HG02885 (cell line): Measurements from ENCODE around the gene ITPR1.

Source experiments
- ATAC-seq: cut with Tn5 transposase; IDR thresholded peaks from one replicate; pipeline ENCODE4 v1.9.1; 2021; ENCODE audit warnings: mild to moderate bottlenecking; ENCODE audit not compliant: unreplicated experiment, poor library complexity

ITPR1 gene

DNA sequence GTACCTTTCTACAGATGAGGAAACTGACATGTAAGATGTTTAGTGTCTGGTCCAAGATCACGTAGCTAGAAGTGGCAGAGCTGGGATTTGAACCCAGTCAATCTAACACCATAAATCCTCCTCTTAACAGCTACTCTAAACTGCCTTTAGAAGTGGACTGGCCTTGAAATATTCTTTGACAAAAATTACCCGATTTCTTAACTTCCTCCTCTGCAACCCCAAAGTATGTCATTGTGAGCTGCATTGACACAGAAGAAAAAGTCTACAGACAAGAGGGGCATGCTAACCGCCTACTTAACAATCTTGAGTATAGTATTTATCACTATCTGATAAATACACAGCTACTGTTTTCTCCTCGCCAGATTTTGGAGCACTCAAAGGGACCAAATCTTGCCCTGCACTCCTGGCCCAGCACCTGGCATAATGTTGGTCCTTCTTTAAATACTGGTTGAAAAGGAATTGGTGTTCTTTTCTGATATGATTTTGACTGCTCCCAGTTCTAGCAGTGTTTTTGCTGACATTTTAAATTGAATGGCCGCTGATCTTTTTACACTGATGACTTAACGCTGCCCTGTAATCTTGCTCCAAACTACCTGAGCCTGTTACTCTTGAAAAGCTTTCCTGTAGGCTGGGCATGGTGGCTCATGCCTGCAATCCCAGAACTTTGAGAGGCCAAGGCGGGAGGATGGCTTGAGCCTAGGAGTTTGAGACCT is 36.9 kb downstream of the ITPR1 start:
- ATAC-seq: no peak

DNA sequence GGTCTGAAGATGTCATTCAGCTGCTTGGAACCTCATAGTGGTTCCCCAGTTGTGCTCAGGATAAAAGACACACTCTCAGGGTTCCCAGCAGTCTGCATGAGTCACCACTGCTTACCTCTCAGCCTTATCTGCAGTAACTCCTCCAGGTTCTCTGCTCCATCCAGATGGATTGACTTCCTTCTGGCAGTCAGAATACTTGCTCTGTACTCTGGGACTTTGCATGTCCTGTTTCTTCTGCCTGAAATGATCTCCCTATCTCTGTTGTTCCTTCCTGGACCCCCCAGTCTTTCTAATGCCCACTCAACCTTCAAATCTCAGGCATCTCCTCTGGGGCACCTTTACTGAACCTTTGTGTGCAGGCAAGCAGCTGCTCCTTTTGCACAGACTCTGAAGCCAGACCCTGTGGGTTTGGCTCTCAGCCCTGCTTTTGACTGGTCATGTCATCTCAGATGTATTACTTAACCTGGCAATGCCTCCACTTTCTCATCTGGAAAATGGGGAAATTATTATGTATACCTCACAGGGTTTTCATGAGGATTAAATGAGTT is 38.4 kb downstream of the ITPR1 start:
- no peak for ATAC-seq

DNA sequence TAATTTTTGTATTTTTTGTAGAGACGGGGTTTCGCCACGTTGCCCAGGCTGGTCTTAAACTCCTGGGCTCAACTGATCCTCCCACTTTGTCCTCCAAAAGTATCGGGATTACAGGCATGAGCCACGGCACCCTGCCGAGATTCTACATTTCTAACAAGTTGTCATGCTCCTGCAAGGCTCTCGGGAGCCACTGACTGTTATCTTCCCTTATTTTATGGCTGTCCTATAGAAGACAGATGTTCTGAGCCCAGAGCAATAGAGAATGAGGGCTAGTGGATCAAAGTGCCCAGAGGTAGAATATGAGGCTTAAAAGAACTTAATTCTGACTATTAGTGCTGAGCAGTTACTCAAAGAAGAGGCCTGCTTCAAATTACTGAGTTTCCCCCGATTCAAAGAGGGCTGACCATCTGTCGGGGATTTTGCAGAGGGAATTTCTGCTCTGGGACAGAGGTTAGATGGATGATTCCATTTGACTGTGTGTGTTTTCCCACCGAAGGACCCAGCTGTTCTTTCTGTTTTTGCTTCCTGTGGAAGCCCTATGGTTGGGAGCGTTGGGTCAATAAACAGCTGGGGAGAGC is 39.5 kb downstream of the ITPR1 start:
- no peak for ATAC-seq

DNA sequence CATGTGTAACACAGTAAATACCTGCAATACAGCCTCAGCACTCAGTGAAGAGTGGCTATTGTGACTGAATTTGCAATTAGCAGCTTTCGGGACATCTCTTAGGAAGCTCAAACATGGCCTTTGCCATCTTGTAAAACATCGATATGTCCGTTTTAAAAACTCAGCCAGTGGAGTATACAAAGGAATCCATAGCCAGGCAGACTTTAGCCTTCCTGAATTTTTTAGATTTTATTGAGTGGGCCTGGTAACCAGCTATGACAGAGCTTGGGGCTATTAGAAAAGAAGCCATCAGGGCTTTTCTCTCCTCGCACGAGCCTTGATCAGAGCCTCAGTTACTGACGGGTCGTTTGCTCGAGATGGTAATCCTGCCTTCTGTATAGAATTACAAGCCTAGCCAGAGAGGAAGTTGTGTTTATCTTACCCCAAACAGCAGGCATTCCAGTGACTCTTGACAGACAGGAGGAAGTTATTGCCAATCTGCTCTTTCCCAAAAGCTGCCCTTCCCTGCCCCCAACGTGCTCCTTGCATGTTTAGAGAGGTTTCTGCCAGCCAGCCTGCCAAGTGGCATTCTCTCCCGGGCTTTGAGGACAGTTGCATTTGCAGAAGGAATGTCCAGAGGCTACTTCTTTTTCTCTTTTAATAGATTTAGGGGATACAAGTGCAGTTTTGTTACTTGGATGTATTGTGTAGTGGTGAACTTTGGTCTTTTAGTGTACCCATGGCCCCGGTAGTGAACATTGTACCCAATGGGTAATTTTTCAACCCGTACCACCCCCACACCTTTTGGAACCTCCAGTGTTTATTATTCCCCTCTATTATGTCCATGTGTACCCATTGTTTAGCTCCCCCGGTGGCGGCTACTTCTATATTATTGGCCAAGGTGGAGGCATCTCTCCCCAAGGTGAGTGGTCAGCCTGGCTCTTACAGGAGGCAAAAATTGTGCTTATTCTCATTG is 40.6 kb downstream of the ITPR1 start:
- ATAC-seq: no peak

DNA sequence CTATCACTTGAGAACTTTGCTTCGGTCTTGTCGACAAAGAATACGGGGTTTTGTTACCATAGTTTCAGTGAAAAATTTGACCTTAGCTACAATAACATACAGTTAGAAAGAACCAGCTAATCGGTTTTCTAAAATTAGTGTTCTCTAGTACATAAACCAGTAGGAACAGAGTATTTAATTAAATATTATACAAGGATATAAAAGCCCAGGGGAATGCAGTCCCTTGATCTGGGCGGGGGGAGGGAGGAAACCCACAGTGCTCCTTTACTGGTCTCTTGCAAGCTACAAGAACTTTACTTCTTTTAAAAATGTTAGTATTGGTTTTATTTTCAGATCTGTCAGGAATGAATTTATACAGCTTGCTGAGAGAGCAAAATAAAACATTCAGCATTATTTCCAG is 41.8 kb downstream of the ITPR1 start:
- ATAC-seq: no peak

DNA sequence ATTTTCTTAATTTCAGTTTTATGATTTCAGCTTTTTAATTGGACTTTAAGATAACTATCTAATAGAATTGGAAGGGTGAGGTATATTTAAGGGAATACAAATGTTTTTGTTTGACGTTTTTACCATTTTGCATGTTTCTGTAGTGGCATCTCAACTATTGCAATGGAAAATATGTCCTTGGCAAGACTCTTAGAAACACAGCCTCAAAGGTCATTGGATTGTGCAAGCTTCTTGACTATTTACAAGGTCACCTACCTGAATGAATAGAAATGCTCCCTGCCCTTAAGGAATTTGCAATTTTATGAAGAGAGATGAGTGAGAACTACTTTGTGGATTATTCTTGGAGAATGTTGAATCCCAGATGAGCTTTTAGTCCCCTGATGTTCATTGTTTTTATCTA is 43.1 kb downstream of the ITPR1 start:
- ATAC-seq: no peak

DNA sequence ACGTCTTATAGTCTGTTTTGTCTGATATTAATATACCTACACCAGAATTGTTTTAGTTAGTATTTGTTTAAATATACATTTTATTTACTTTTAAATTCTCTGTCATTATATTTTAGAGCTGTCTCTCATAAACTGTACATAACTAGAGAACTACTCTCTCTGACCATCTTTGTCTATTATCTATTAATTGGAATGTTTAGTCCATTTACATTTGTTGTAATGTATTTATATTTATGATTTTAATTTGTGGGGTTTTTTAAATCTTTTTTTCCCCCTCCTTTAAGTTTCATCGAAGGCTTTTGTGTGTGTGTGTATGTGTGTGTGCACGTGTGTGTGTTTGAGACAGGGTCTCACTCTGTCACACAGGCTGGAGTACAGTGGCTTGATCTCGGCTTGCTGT is 47.1 kb downstream of the ITPR1 start:
- no peak for ATAC-seq

DNA sequence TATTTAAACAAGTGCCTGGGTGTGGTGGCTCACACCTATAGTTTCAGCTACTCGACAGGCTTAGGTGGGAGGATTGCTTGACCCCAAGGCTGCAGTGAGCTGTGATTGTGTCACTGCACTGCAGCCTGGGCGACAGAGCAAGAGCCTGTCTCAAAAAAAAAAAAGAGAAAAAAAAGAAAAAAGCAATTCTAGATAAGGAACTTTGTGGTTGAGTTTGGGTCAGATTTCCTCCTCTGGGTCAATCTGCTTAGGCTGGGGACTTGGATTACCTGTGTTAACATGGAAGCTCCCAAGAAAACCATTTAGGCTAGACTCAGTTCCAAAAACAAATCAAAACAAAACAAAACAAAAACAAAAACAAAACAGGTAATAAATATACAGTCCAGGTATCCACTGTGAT is 50.0 kb downstream of the ITPR1 start:
- no peak for ATAC-seq

DNA sequence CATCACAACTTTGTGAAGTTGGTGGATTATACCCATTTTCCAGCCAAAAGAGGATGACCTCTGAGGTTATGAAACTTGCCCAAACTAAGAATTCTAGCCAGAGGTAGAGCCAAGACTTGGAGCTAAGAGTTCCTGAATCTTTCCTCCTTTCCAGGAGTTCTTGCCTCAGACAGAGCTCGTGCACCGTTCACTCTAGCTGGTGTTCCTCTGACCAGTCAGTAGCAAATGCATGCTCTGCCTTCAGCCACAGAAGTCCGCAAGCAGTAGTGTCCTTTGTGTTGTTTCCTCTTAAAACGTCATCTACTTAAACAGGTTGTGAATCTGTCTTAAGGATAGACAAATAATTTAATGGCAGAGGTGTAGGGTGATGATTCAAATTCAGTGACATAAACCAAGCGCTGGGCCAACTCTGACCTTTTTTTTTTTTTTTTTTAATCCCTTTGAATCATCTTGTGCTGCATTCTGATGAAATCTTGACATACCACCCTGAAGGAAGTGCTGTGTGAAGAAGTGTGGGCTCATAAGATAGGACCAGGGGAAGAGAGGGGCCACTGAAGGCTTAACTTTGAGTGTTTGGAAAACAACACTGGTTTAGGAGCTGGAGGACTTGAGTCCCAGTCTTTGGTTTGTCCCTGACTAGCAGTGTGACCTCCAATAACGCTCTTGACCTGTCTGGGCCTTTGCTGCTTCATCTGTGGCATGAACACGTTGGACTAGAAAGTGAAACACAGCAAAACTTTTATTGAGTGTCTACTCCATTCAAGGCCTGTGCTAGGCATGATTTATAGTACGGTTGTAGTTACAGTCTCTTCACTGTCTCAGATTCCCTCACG is 53.4 kb downstream of the ITPR1 start:
- ATAC-seq: no peak

DNA sequence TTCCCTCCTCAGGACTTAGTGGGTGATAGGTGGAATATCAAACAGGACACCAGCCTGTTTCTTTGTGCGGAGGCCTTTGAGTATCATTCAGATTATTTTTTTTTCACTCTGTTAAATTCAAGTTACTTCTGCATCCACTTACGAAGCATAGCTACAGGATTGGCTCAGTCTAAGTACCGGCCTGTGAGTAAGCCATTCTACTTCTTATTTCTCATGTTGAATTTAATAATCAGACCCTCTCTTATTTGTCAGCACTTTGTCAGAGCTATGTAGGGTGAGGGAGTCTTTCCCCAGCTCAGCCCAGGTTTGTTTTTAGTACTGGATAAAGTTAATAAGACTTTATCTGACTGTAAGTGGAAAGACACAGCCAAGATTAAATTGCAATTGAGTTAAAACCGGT is 54.7 kb downstream of the ITPR1 start:
- ATAC-seq: no peak

DNA sequence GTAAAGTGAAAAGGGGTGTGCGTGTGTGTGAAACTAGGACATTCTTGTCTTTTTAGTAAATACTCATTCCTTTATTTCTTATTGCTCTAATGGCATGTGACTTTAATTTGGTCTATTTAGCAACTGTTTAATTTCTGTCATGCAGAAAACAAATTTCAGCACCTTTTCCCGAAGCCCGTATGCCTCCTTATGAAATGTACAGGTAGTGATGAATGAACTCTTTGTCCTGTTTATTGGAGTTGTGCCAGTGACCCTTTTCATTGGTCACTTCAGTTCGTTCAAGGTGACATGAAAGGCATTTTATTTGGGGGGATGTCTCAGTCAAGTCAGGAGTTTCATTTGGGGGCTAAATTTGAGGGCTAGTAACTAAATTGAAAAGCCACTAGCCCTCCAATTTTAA is 55.2 kb downstream of the ITPR1 start:
- ATAC-seq: no peak

DNA sequence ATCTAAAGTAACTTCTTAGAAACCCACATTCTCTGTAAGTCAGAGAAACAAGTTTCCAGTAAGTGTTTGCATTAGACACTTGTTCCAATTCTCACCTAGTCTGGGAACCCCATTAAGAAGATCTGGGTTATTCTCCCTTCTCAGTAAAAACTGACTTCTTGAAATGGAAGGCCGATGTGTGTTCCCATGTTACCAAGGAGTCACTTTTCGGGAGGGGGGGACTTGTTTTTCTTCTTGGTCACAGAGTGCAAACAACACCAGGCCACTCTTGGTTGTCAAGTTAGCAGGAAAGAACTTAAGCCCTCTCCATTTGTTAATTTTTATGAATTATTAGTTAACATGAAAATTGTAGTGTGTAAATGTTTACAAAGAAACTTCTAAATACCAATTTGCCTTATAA is 55.6 kb downstream of the ITPR1 start:
- no peak for ATAC-seq

DNA sequence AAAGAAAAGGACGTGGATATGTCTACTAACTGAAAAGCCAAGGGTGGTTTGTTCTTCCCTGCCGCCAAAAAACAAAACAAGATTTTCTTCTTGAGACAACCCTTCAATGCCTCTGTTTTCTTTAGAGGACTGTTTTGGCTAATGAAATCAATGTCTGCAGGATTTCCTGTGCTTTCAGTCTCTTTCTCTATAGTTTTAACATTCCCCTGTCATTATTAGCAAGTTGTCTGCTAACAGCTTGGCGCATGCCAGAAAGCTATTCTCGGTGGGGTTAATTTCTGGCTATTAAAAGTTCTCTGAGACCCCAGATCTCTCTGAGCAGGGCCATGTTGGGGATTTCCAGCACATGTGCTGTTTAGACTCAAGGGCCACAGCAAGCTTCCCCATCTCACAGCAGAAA is 56.7 kb downstream of the ITPR1 start:
- ATAC-seq: no peak

DNA sequence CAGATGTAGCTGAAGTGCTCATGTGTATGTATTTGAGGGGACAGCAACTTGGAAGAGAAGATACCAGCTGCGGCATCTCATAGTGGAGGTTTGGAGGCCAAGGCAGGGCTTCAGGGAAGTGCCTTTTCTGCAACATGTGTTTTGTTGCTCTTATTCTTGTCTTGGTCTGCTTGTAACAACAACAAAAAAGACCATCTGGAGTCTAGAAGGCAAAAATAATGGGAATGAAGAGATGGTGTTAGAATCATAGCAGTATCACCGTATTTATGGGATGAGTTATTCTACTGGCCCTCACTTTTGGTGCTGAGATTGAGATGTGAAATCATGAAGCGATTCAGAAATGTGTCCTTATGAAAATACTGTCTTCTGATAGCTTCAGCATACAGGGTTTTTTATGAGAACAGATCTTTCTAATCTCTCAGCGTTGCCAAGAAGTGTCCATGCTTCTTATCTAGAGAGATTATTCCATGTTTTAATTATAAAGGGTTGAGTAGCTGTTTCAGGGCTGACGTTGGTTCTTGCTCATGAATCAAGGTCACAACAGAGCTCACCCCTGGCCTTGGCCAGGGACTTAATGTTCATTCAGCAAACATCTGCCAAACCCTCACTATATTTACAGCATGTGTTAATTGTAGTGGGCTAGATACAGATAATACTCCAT is 58.0 kb downstream of the ITPR1 start:
- ATAC-seq: no peak

DNA sequence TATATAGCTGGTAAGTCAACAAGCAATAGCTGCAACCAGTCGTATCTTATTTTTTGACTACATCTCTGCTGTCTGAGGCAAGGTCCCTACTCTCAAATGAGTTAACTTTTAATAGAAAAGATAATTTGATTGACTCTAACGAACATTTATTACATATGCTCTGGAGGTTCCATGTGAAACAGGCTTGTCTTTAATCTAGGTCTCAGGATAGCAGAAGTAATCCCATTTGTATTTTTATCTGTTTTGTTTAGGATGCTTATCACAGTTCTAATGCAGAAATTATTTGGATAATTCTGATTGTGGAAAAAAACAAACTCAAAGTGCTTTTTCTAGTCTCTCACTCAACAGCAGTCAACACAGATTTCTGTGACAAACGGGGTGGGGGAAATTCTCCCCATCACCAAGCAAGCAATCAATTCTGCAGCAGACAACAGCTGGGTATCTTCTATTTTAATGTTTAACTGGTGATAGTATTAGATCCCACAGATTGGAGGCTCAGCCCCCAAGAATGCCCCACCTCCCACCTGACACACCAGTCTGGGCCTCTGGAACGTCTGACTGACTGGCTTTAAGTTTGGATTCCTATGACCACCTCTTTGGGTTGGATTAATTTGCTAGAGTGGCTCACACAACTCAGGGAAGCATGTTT is 58.8 kb downstream of the ITPR1 start:
- ATAC-seq: no peak

DNA sequence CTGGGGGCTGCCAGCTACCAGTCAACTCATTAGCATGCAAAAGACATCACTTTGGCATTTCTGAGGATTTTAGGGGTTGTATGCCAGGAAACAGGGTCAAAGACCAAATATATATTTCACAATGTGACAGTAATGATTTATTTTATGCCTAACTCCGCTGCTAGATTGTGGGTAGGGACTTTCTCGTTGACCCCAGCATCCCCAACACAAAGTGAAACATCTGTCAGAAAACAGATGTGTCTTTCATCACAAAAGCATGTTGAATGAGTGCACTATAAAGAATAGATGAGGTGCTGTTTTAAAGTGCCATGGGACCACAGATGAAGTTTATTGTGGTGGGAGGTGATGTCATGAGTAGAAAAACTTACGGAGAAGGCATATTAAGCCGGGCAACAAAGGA is 59.7 kb downstream of the ITPR1 start:
- no peak for ATAC-seq

DNA sequence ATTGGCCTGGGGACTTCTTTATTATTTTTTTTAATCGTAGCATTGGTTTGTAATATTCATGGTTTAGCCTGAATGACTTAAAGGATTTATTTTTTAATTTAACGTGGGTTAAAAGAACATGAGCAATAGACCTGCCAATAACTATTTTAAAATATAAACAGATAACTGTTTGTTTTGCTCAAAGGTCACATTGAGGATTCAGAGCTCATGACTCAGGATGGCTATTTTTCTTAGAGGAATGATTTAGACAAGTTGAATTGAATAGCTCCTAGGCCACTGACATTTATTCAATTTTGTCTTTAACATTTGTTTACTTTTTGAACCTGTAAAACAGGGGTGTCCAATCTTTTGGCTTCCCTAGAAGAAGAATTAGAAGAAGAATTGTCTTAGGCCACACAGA is 68.5 kb downstream of the ITPR1 start:
- ATAC-seq: no peak

DNA sequence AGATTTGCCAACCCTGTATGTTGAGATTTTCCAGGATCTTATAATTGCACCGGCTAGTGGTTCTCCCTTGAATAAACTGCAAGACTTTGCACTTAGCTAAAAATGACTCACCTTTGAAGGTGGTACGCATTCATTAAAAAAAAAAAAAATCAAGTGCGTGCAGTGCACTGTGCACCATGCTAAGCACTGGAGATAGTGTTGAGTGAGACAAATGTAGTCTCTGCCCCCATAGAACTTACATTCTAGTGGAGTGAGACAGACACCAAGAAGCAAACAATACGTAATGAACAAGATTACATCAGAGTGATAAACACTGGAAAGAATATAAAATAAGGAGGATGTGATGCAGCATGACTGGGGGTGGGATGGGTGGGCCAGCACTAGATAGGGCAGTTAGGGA is 69.4 kb downstream of the ITPR1 start:
- no peak for ATAC-seq

DNA sequence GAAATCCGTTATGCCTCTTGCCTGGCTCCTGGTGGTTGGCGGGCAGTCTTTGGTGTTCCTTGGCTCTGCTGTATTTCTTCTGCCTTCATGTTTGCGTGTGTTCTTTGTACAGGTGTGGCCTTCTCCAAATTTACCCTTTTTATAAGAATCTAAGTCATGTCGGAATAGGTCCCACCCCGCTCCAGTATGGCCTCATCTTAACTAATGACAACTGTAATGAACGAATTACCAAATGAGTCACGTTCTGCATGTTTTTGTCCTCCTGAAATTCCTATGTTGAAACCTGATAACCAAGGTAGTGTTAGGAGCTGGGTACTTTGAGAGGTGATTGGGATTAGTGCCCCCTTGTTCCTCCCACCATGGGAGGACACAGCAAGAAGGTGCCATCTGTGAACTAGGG is 71.1 kb downstream of the ITPR1 start:
- no peak for ATAC-seq
